Tibial nerve (tissue), 4 donors: Measurements from ENCODE around the gene SPATA33. TPM values are rescaled to one million over a fixed set of nuclear protein-coding genes. Genes with fewer than 3 reads are reported as not detected.
A peak's percentile ranks its signal among the peaks of the same experiment; 100 is the strongest.

ENCODE experiments used
- DNase-seq, 2 donors: peaks; one replicate each; pipeline ENCODE4 v3.0.0-alpha.2; 2019; ENCODE audit warnings: low spot score in 2 of 2
- H3K27ac ChIP-seq, 4 donors: fragments of 200-600 bp; sonication (generic) in 3 of 4; one replicate each; pipeline ENCODE4 v1.5.1; 2017 to 2019; ENCODE audit warnings: mild to moderate bottlenecking in 1 of 4
- H3K27me3 ChIP-seq, 2 donors: fragments of 200-600 bp; sonication (generic) in 1 of 2; one replicate each; pipeline versions ENCODE4 v1.5.1 to v1.6.0; 2017 to 2019
- H3K36me3 ChIP-seq, 3 donors: fragments of 200-600 bp; sonication (generic); one replicate each; pipeline ENCODE4 v1.5.1; 2018 to 2019
- H3K4me1 ChIP-seq, 4 donors: fragments of 200-600 bp; sonication (generic) in 3 of 4; one replicate each; pipeline ENCODE4 v1.5.1; 2017 to 2019
- H3K4me3 ChIP-seq, 4 donors: fragments of 200-600 bp; sonication (generic) in 3 of 4; one replicate each; pipeline ENCODE4 v1.5.1; 2017 to 2019; ENCODE audit warnings: mild to moderate bottlenecking in 1 of 4, moderate library complexity in 1 of 4
- H3K9me3 ChIP-seq, 4 donors: fragments of 200-600 bp; sonication (generic) in 3 of 4; one replicate each; pipeline ENCODE4 v1.5.1; 2017 to 2019
- CTCF ChIP-seq, 5 experiments: fragments of 200-600 bp in 3 of 5; fragments of 450-650 bp in 2 of 5; sonication (generic) in 3 of 5; IDR thresholded peaks; one replicate each; pipeline ENCODE4 v1.5.1; 2016 to 2019; ENCODE audit warnings: antibody characterized with exemption in 5 of 5, mild to moderate bottlenecking in 3 of 5, moderate library complexity in 2 of 5
- EP300 ChIP-seq, 2 donors: sonication (generic); formaldehyde crosslinking; IDR thresholded peaks; one replicate each; pipeline ENCODE4 v1.6.1; 2017; ENCODE audit warnings: antibody characterized with exemption in 2 of 2, mild to moderate bottlenecking in 1 of 2
- POLR2A ChIP-seq, 2 donors: fragments of 450-650 bp; IDR thresholded peaks; one replicate each; pipeline ENCODE4 v1.6.1; 2017; ENCODE audit warnings: antibody characterized with exemption in 2 of 2, mild to moderate bottlenecking in 2 of 2, moderate library complexity in 2 of 2
- WGBS, 2 donors: methylation state at CpG; one replicate each; pipeline ENCODE4 v1.1.5; 2018; 5-methylcytosine and 5-hydroxymethylcytosine counted together
- total RNA-seq, 4 donors: library from RNA; depleted of rRNA; stranded (reverse); fragments of >200 nt; gene quantifications; one replicate each; pipeline ENCODE4 v1.1.0, GENCODE V29; 2016

The SPATA33 gene
- total RNA-seq, 4 donors from 2014 or later: 4.8 to 9.0 (median 7.2) TPM

DNA sequence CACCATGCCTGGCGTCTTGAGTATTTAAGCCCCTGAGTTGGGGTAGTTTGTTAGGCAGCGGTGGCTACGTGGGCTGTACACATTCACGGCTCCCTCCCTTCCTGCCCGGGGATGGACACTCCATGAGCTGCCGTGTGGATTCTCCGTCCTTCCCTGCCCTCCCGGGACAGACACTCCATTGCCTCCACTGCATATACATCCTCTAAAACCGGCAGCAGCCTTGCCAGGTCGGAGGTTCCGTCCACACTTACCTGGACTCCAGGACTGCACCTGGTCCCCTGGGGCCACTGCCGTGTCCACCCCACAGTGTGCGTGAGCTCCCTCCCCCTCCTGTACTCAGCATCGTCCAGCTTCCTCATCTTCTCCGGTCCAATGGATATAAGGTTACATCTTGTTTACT is 47.4 kb downstream of the SPATA33 start:
- Histone ChIP-seq H3K27ac (no peak overlapping the region), H3K4me1 (peaks cover 0 to 44% (median 15%) of the 10 kb centered on the region in 4 donors), H3K36me3 (peaks cover 0 to 21% (median 0%) of the 10 kb centered on the region in 3 donors), H3K9me3 (no peaks in the 10 kb centered on the region), H3K4me3 (no peak overlapping the region), H3K27me3 (no peaks in the 10 kb centered on the region)
- no peak for TF ChIP-seq CTCF (IDR thresholded peaks at IDR 0.05)
- no peak for TF ChIP-seq POLR2A (IDR thresholded peaks at IDR 0.05)
- no peak for TF ChIP-seq EP300 (IDR thresholded peaks at IDR 0.05)
- DNase-seq: no peak
- WGBS, 2 donors: 65 to 68% methylated on average over 15 of the region's 15 CpGs

- WGBS, 2 donors: 78 to 79% methylated on average over 11 to 12 of the region's 14 CpGs
- no peak for DNase-seq
- Histone ChIP-seq H3K36me3 (peaks cover 0 to 32% (median 0%) of the 10 kb centered on the region in 3 donors), H3K4me3 (no peak overlapping the region), H3K27me3 (no peaks in the 10 kb centered on the region), H3K27ac (peak overlapping the region in 1 of 4 donors; percentile 12), H3K4me1 (peaks cover 0 to 47% (median 7%) of the 10 kb centered on the region in 4 donors), H3K9me3 (no peaks in the 10 kb centered on the region)
- TF ChIP-seq CTCF (IDR thresholded peaks at IDR 0.05): no peak
- TF ChIP-seq POLR2A (IDR thresholded peaks at IDR 0.05): no peak
- TF ChIP-seq EP300 (IDR thresholded peaks at IDR 0.05): no peak
Observed at GRCh38 chr16:89706518-89707260, 49.1 kb downstream of the SPATA33 start.

GRCh38 chr16:89707695-89708094 is 50.1 kb downstream of the SPATA33 start:
- Histone ChIP-seq H3K27ac (no peak overlapping the region), H3K4me1 (peaks cover 0 to 50% (median 11%) of the 10 kb centered on the region in 4 donors), H3K9me3 (no peaks in the 10 kb centered on the region), H3K4me3 (no peak overlapping the region), H3K27me3 (peaks cover 0 to 8% of the 10 kb centered on the region in 2 donors), H3K36me3 (peaks cover 0 to 32% (median 0%) of the 10 kb centered on the region in 3 donors)
- 87 to 94% methylated on average over 3 to 8 of the region's 9 CpGs for WGBS, 2 donors
- DNase-seq: no peak
- no peak for TF ChIP-seq CTCF (IDR thresholded peaks at IDR 0.05)
- TF ChIP-seq POLR2A (IDR thresholded peaks at IDR 0.05): no peak
- no peak for TF ChIP-seq EP300 (IDR thresholded peaks at IDR 0.05)

- Histone ChIP-seq H3K27ac (no peak overlapping the region), H3K36me3 (peaks cover 0 to 32% (median 0%) of the 10 kb centered on the region in 3 donors), H3K9me3 (no peaks in the 10 kb centered on the region), H3K27me3 (peaks cover 0 to 8% of the 10 kb centered on the region in 2 donors), H3K4me3 (no peak overlapping the region), H3K4me1 (peaks cover 0 to 50% (median 11%) of the 10 kb centered on the region in 4 donors)
- WGBS, 2 donors: 89 to 94% methylated on average over 11 to 12 of the region's 19 CpGs
- no peak for DNase-seq
- no peak for TF ChIP-seq EP300 (IDR thresholded peaks at IDR 0.05)
Observed at GRCh38 chr16:89708481-89708931, 50.9 kb downstream of the SPATA33 start.

DNA sequence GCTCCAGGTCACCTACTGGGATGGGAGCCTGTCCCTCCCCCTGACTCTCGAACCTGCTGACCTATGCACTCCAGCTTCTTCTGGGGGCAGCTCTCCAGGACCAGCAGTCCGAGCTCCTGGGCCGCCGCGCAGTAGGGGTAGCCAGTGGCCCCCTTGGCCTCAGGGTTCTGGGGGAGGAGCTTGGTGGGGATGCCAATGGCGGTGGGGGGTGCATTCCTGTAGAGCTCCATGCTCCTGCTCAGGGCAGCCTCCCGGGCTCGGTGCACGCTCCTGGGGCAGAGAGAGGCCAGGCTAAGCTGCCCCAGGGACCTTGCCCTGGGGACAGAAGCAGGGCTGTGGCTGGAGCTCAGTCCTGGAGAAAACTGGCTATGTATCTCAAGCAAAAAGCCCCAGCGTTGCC is 51.5 kb downstream of the SPATA33 start:
- Histone ChIP-seq H3K36me3 (peaks cover 0 to 32% (median 0%) of the 10 kb centered on the region in 3 donors), H3K27me3 (peaks cover 0 to 8% of the 10 kb centered on the region in 2 donors), H3K9me3 (no peaks in the 10 kb centered on the region), H3K27ac (peak overlapping the region in 3 of 4 donors; percentile 34 to 76 (median 50)), H3K4me3 (no peak overlapping the region), H3K4me1 (peaks cover 0 to 50% (median 11%) of the 10 kb centered on the region in 4 donors)
- no peak for TF ChIP-seq POLR2A (IDR thresholded peaks at IDR 0.05)
- TF ChIP-seq CTCF (IDR thresholded peaks at IDR 0.05): no peak
- no peak for TF ChIP-seq EP300 (IDR thresholded peaks at IDR 0.05)
- no peak for DNase-seq
- 86 to 90% methylated on average over 10 of the region's 10 CpGs for WGBS, 2 donors
